NCI-H1436 (cell line): Measurements from ENCODE around the gene ZNF331.
"Not testable (repeated sequence)": the region's sequence is repeated elsewhere in the genome, so short reads cannot be mapped to it uniquely, and the experiment has no call there.

ENCODE experiments used
- DNase-seq: peaks from one replicate; lab custom pipeline; 2025; lab: John Stamatoyannopoulos, UW

Gene ZNF331

GRCh38 chr19:53537521-53538377, at the start of gene ZNF331:
ZNF331 (plus strand) TSS chr19:53538145; CDS start chr19:53569377, 31,232 bp downstream.
- peak; percentile 37 for DNase-seq

GRCh38 chr19:53492153-53492552, 45.8 kb upstream of the ZNF331 start:
- DNase-seq = no peak

- peak; percentile 10 for DNase-seq
Measured at GRCh38 chr19:53497311-53498023, 40.5 kb upstream of the ZNF331 start.

GRCh38 chr19:53498024-53498395, 39.9 kb upstream of the ZNF331 start:
- DNase-seq = not testable (repeated sequence)

- DNase-seq = not testable (repeated sequence)
Measured at GRCh38 chr19:53503151-53503550, 34.8 kb upstream of the ZNF331 start.

GRCh38 chr19:53503671-53504364, 34.1 kb upstream of the ZNF331 start:
- DNase-seq = not testable (repeated sequence)

GRCh38 chr19:53504365-53504703, 33.6 kb upstream of the ZNF331 start:
- not testable (repeated sequence) for DNase-seq

- DNase-seq = no peak
Measured at GRCh38 chr19:53504885-53505284, 33.1 kb upstream of the ZNF331 start.

GRCh38 chr19:53506728-53507127, 31.2 kb upstream of the ZNF331 start:
- DNase-seq = no peak

- no peak for DNase-seq
Measured at GRCh38 chr19:53507523-53508442, 30.2 kb upstream of the ZNF331 start.

- no peak for DNase-seq
Measured at GRCh38 chr19:53509443-53509842, 28.5 kb upstream of the ZNF331 start.

- no peak for DNase-seq
Measured at GRCh38 chr19:53509845-53510244, 28.1 kb upstream of the ZNF331 start.

GRCh38 chr19:53511357-53511756, 26.6 kb upstream of the ZNF331 start:
- no peak for DNase-seq

- peak; percentile 18 for DNase-seq
Measured at GRCh38 chr19:53511933-53512374, 26.0 kb upstream of the ZNF331 start.

GRCh38 chr19:53515047-53515446, 22.9 kb upstream of the ZNF331 start:
- DNase-seq = not testable (repeated sequence)

- DNase-seq = no peak
Measured at GRCh38 chr19:53517114-53517741, 20.7 kb upstream of the ZNF331 start.

GRCh38 chr19:53518121-53518520, 19.8 kb upstream of the ZNF331 start:
- DNase-seq = no peak

GRCh38 chr19:53518716-53519115, 19.2 kb upstream of the ZNF331 start:
- DNase-seq = no peak

- DNase-seq = no peak
Measured at GRCh38 chr19:53519446-53519845, 18.5 kb upstream of the ZNF331 start.

GRCh38 chr19:53520163-53520546, 17.8 kb upstream of the ZNF331 start:
- no peak for DNase-seq
